ENCODE data around the gene CT45A1.
A peak's percentile ranks its signal among the peaks of the same experiment; 100 is the strongest.
"Not testable (repeated sequence)": the region's sequence is repeated elsewhere in the genome, so short reads cannot be mapped to it uniquely, and the experiment has no call there.

The CT45A1 gene, protein sequence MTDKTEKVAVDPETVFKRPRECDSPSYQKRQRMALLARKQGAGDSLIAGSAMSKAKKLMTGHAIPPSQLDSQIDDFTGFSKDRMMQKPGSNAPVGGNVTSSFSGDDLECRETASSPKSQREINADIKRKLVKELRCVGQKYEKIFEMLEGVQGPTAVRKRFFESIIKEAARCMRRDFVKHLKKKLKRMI

DNA sequence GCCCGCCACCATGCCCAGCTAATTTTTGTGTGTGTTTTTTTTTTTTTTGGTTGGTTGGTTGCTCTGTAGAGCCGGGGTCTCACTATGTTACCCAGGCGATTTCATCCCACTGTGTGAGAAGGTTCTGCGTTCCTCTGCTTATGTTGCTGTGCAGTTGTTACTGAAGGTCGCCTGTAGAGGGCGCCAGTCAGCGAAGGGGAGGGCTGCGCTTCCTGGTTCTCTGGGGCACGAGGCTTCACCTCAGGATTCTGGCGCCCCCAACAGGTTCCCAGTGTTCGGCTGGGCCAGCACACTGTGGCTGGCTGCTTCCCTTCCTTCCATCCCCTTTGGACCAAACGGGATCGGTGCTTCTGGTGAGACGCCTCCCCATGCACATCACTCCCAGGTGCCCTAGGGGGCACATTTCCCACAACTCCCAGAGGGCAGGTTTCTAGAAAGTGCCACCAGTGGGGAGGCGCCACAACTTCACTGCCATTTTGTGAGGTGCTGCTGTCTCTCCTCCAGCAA is at the start of gene CT45A1:
TSS of gene CT45A1 (plus strand) at position 457 of the 507 bp plus-strand sequence. CDS start 5,302 bp downstream, outside the sequence.
- TF ChIP-seq, protein P1, sequence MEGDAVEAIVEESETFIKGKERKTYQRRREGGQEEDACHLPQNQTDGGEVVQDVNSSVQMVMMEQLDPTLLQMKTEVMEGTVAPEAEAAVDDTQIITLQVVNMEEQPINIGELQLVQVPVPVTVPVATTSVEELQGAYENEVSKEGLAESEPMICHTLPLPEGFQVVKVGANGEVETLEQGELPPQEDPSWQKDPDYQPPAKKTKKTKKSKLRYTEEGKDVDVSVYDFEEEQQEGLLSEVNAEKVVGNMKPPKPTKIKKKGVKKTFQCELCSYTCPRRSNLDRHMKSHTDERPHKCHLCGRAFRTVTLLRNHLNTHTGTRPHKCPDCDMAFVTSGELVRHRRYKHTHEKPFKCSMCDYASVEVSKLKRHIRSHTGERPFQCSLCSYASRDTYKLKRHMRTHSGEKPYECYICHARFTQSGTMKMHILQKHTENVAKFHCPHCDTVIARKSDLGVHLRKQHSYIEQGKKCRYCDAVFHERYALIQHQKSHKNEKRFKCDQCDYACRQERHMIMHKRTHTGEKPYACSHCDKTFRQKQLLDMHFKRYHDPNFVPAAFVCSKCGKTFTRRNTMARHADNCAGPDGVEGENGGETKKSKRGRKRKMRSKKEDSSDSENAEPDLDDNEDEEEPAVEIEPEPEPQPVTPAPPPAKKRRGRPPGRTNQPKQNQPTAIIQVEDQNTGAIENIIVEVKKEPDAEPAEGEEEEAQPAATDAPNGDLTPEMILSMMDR (IDR thresholded peaks at IDR 0.05; ENCODE audit: extremely low read depth, missing control alignments) = peak; percentile 10
- not testable (repeated sequence) for DNase-seq (ENCODE audit: low spot score)

DNA sequence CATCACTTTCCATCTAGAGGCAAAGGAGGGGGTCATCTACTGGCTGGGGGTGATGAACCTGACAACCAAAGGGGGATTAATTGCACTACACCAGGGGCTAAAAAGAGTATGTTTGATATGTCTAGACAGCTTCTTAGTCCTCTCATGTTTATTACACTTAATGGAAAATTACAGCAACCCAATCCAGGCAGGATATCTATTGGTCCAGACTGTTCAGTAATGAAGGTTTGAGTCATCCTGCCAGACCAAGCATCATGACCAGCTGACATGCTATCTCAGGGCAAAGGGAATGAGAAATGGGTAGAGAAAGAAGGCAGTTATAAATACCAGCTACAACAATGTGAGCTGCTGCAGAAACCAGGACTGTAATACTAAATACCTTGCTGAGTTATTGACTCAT is 40.5 kb upstream of the CT45A1 start:
- not testable (repeated sequence) for DNase-seq (ENCODE audit: low spot score)

DNA sequence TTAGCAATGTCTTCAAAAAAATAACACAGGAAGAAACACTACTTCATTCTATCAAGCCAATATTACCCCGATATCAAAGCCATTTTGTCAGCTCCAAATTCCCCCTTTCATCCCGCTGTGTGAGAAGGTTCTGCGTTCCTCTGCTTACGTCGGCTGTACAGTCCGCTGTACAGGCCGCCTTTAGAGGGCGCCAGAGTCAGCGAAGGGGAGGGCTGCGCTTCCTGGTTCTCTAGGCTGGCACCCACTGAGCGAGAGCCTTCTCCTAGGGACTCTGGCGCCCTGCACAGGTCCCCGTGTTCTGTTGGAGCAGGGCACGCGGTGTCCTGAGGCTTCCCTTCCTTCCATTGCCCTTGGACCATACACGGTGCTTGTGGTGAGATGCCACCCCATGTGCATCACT is 25.3 kb upstream of the CT45A1 start:
- DNase-seq (ENCODE audit: low spot score) = no peak
- TF ChIP-seq, protein P1 (IDR thresholded peaks at IDR 0.05; ENCODE audit: extremely low read depth, missing control alignments) = no peak

DNA sequence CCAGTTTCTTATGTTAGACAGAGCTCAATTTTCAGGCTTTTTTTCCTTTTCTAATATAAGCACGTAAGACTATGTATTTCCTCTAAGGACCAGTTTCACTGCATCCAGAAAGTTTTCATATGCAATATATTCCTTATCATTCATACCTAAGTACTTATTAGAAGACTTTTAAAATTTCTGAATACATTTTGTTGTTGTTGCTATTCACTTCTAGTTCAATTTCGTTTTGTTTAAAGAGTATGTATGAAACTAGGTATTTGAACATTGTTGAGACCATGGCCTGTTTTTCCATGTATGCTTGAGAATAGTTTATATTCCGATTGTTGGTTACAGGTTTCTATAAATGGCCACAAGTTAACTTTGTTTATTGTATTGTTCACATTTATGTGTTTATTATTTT is 18.0 kb upstream of the CT45A1 start:
- DNase-seq (ENCODE audit: low spot score) = no peak
- TF ChIP-seq, protein P1 (IDR thresholded peaks at IDR 0.05; ENCODE audit: extremely low read depth, missing control alignments) = no peak

DNA sequence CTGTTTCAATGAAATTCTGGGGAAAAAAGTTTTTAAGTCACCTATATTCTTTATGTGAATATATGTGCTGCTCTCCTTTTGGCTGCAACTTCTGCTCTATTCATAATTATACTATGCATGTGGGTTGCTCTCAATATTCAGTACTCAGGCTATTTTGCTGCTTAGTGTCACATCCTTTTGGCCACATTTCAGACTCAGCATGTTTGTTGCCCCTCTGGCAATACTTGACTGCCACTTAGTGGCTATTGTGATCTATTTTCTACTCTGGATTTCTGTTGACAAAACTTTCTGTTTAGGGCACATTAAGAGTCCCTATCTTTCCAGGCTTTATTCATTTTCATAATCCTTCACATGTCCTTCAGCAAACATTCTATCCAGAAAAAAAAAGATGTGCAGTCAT is 15.8 kb upstream of the CT45A1 start:
- TF ChIP-seq, protein P1 (IDR thresholded peaks at IDR 0.05; ENCODE audit: extremely low read depth, missing control alignments) = no peak
- DNase-seq (ENCODE audit: low spot score) = no peak

DNA sequence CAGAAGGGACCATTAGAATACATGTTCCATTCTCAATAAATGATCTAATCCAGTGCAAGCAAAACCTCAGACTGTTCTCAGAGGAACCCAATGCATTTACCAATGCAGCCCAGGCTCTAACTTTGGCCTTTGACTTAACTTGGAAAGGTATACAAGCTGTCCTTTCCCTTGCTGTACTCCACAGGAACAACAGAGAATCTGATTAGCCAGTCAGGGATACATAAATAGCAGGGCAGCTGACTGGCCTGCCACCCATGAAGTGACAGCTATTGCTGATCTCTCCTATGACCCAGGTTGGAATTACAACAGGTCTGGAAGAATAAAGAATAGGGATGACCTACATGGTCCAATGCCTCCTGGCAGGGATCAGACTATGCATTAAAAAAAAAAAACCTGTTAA is 14.5 kb upstream of the CT45A1 start:
- TF ChIP-seq, protein P1 (IDR thresholded peaks at IDR 0.05; ENCODE audit: extremely low read depth, missing control alignments) = no peak
- no peak for DNase-seq (ENCODE audit: low spot score)

DNA sequence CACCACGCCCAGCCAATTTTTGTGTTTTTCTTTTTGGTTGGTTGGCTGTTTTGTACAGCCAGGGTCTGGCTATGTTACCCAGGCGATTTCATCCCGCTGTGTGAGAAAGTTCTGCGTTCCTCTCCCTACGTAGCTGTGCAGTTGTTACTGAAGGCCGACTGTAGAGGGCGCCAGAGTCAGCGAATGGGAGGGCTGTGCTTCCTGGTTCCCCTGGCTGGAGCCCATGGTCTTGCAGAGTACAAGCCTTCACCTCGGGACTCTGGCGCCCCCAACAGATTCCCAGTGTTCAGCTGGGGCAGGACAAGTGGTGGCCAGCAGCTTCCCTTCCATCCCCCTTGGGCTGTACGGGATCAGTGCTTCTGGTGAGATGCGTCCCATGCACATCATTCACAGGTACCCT is 5.6 kb upstream of the CT45A1 start:
- DNase-seq (ENCODE audit: low spot score) = peak; percentile 17
- TF ChIP-seq, protein P1 (IDR thresholded peaks at IDR 0.05; ENCODE audit: extremely low read depth, missing control alignments) = peak; percentile 28

DNA sequence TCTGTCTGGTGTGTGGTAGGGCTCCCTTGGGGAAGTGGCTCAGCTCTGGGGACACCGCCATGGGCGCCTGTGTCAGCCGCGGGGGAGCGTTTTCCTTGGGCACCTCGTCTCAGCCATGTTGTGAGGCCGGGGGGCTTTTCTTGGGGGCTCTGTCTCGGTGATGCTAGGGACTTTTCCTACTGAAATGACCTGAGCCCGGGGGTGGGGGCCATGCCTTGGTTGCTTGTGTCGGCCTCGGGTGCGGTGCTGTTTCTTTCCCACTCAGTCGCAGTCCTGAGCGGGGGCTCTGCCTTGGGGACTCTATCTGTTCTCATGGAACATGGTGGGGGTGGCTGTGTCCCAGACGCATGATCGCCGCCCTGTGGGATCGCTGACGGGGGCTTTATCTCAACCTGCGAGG is 356 bp downstream of the CT45A1 start:
- TF ChIP-seq, protein P1 (IDR thresholded peaks at IDR 0.05; ENCODE audit: extremely low read depth, missing control alignments) = no peak
- no peak for DNase-seq (ENCODE audit: low spot score)

DNA sequence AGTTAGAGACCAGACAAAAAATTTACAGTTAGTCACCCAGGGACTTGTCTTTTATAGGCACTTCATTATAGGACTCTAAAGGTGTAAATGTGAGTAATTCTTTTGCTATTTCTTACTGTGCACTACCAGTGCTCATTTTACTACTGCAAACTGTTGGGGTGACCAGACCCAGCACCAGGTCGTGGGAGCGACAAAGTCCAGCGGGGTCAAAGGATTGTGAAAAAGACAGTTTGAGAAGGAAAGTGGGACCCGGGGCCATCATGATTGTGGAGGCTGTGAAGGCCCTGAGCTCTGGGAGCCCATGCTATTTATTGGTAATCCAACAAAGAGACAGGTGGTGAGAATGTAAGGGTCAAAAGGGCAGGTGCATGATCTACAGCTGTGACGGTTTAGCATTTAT is 21.2 kb downstream of the CT45A1 start:
- not testable (repeated sequence) for DNase-seq (ENCODE audit: low spot score)

All from GM20000 (cell line).